NCI-H2171 treated with DMSO at 0.1 percent for 48 hours (cell line): ENCODE results near the gene UGT2B11.
"Not testable (repeated sequence)": the region's sequence is repeated elsewhere in the genome, so short reads cannot be mapped to it uniquely, and the experiment has no call there.

ENCODE experiments used
- DNase-seq: peaks from one replicate; lab custom pipeline; 2025; lab: John Stamatoyannopoulos, UW

The UGT2B11 gene

DNA sequence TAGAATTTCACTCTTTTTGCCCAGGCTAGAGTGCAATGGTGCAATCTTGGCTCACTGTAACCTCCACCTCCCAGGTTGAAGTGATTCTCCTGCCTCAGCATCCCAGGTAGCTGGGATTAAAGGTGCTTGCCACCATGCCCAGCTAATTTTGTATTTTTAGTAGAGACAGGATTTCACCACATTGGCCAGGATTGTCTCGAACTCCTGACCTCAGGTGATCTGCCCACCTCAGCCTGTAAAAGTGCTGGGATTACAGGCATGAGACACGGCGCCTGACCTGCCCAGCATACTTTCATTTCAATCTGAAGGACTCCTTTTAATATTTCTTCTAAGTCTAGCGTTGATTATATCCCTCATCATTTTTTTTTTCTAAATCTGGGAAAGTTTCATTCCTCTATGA, 45.4 kb downstream of the UGT2B11 start:
- DNase-seq: not testable (repeated sequence)

DNA sequence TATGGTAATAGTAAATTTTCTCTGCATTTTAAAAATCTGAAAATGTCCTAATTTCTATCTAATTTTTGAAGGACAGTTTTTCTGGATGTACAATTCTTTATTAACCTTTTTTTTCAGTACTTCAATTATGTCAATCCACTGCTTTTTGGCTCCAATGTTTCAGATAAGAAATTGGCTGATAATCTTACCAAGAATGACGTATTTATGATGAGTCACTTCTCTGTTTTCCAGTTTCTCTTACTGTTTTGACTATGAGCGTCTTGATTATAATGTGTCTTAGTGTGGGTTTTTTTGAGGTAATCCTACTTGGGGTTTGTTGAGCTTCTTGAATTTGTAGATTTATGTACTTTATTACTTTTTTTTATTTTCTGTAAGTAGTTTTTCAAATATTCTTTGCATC, 47.2 kb downstream of the UGT2B11 start:
- DNase-seq: no peak

DNA sequence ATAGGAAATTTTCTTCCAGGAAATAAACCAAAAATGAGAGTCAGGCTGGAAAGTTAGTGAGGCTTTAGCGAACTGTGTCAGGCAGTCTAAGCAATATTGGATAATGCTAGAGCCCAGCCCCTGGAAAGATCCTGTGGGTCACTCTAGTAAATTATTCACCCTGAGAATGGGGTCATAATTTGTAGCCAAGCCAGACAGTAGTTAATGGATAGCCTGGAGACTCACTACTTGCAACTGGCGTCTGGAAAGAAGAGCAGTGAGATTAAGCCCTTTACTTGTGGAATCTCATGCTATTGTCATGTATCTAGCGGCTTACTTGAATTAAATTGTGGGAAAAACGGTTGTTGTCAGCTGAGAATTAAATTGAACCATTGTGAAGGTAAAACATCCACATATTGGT, 48.2 kb downstream of the UGT2B11 start:
- DNase-seq: not testable (repeated sequence)

DNA sequence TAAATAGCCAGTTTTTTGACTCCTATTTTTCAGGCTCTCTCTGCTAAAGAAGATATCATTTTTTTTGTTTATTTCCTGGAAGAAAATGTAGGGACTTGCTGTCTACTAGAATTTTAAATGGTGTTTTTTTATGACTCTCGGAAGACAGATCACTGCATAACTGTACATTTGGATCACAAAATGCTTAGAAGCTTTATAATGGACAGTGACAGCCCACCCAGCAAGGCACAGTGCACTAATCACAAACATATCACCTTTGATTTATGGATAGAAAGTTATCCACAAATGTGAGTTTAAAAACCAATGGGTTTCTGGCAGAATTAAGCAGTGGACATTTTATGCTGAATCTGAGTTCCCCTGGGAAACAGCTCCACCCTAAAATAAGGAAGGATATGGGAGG, 48.8 kb downstream of the UGT2B11 start:
- not testable (repeated sequence) for DNase-seq

- DNase-seq: no peak
Observed at GRCh38 chr4:69156913-69157312, 57.6 kb downstream of the UGT2B11 start.

DNA sequence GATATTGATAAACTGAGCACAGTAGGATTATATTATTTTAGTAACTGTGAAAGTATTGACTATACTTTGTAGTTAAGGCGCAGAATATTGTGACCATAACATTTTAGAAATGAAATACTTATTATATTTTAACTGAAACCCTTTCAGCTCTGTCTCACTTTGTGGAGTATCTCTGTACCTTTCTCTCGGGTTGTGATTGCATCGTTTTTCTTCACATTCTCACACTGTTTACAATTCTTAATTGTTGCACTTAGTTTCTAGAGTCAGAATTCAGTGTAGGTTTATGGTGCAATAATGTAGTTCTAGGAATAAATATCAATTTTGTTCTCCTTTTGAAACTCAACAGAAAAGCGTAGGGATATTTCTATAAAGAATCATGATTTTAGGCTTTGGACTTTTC, 60.5 kb downstream of the UGT2B11 start:
- DNase-seq: no peak
